GM19240 (cell line): ENCODE measurements around the gene SHROOM2.
"Not testable (repeated sequence)": the region's sequence is repeated elsewhere in the genome, so short reads cannot be mapped to it uniquely, and the experiment has no call there.

Experiments used
- DNase-seq: peaks from one replicate; pipeline ENCODE4 v3.0.0; 2011; ENCODE audit warnings: low spot score; ENCODE audit not compliant: insufficient read length

The SHROOM2 gene

GRCh38 chrX:9781941-9782340 lies 4.3 kb upstream of the SHROOM2 start:
- no peak for DNase-seq

- DNase-seq, result no peak
Measured at GRCh38 chrX:9784332-9784731, 1.9 kb upstream of the SHROOM2 start.

GRCh38 chrX:9785254-9785943 lies 830 bp upstream of the SHROOM2 start:
- DNase-seq, result no peak

- no peak for DNase-seq
Measured at GRCh38 chrX:9786798-9787635, 788 bp downstream of the SHROOM2 start.

DNA sequence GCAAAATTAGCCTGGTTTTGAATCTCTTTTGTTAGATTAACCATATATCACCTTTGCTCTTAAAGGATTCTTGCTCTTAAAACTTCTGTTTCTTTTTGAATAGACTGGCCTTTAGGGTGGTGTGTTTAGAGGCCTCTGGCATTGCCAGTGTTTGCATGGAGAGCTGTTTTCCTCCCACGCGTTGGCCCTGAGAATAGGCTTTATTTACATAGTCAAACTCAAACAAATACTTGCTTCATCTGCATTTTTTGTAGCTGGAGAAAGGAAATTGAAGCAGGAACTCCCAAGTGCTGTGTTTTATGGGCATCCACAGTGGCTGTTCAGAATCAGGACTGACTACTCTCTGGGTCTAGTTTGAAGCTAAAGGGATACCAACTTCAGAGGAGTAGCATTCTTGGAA lies 2.7 kb downstream of the SHROOM2 start:
- no peak for DNase-seq

- no peak for DNase-seq
Measured at GRCh38 chrX:9789555-9789954, 3.3 kb downstream of the SHROOM2 start.

DNA sequence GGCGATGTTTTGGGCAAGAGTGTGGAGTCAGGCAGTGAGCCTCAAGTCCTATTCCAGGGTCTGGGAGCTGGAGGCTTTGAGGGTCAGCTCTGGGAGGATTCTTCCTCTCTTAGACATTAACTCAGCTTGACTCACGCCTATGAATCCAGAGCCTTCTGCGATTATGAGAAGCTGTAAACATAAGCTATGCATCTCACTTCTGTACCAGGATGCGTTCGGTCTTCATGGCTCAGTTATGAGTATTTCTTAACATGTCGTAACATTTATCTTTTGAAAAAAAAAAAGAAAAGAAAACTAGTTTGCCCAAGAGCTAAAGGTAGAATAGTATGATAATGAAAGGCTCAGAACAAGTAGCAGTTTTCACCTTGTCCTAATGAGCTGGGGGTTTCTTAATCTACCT lies 4.6 kb downstream of the SHROOM2 start:
- DNase-seq, result no peak

GRCh38 chrX:9794495-9794894 lies 8.3 kb downstream of the SHROOM2 start:
- DNase-seq, result no peak

DNA sequence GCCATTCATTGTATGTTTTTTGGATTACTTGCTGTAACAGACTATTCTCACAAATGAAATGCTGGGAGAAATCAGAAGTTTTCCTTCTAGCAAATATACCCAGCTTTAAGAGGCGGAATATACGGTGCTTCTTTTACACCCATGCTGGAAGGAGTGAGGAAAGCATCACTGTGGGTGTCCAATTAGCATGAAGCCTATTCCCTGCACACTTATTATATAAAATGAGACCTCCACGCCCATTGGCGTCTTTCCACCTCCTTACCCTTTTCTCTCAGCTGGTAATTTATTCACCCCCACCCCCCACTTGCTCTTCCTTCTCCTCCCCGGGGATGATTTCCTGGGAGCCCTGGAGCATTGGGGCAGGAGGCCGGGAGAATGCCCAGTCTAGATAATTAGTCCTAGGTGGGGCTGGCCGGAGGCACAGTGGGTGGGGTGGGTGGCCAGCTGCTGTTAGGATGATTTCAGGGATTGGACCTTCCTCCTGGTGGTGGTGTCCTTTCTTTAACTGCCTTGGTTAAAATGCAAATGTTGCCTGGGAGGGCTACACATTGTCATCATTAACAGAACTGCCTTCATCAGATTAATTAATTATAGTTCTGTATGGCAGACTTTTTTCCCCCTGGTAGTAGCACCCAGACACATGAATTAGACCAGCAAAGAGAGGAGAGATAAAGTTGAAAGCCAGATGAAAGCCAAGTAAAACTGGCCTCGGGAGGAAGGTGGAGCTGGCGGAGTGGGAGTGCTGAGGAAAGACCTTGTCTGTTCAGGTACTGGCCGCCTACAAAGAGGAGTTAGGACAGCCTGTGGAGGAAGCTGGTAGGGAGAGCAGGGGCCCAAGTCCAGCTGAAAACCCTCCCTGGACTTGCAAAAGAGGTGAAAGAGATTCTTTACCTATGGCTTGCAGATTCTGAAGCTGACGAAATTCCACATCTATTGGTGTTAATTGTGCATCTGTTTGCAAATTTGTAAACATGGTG lies 11.4 kb downstream of the SHROOM2 start:
- no peak for DNase-seq

- no peak for DNase-seq
Measured at GRCh38 chrX:9802737-9803136, 16.5 kb downstream of the SHROOM2 start.

GRCh38 chrX:9804444-9804843 lies 18.2 kb downstream of the SHROOM2 start:
- no peak for DNase-seq

DNA sequence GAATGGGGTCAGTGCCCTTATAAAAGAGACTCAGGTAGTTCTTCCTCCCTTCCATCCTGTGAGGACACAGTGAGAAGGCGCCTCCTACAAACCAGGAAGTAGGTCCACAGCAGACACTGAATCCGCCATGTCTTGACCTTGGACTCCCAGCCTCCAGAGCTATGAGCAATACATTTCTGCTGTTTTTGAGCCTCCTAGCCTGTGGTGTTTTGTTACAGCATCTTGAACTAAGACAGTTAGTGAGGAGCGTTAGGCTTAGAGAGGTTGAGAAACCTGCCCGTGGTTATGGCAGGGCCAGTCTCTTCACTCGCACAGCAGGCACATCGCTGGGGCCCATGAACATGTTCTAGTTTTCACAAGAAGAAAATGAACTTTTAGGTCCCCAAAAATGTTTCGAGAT lies 19.7 kb downstream of the SHROOM2 start:
- DNase-seq, result no peak

- DNase-seq, result no peak
Measured at GRCh38 chrX:9807355-9808182, 21.3 kb downstream of the SHROOM2 start.

- not testable (repeated sequence) for DNase-seq
Measured at GRCh38 chrX:9809876-9810275, 23.6 kb downstream of the SHROOM2 start.

DNA sequence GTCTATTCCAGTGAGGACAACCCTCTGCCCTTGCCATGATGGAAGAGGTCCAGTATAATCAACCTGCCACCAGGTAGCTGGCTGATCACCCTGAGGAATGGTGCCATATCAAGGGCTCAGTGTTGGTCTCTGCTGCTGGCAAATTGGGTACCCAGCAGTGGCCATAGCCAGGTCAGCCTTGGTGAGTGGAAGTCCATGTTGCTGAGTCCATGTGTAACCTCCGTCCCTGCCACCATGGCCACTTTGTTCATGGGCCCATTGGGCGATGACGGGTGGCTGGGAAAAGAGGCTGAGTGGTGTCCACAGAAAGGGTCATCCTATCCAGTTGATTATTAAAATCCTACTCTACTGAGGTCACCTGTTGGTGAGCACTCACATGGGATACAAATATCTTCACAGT lies 24.9 kb downstream of the SHROOM2 start:
- not testable (repeated sequence) for DNase-seq

DNA sequence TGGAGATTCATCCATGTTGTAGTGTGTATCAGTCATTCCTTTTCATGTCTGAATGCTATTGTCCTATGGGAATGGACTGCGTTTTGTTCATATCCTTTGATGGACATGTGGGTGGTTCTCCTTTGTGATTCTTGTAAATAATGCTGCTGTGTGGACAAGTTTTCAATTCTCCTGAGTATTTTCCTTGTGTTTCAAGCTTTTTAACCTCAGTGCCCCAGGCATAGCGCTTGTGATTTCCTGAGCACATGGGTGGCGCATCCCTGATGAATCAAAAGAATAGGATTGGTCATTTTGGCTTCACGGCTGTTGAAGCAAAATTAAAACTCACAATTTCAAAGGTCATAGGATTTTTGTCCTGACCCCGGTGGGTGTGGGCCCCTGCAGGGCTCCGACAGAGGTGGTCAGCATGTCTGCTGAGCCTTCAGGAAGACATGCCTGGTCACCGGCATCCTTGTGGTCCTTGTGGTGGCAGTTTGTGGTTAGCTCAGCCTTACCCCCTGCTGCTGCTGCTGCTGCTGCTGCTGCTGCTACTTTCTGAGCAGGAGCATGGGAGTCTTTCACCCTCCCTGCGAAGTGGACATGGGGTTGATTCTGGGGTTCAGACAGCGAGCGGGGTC lies 30.0 kb downstream of the SHROOM2 start:
- no peak for DNase-seq

DNA sequence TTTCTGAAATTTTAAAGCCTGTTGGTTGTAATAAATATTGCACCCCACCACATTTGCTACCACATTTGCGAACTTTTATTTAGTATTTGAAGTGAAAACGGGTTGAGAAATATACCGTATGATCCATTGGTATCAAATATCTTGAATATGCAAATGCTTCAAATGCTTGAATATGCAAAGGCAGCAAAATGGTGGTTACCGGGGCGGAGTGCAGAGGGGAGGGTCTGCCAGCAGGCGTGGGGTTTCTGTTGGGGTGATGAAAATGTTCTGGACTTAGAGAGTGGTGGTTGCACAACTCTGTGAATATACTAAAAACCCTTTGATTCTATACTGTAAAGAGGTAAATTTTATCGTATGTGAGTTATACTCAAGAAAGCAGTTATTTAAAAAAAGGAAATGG lies 35.3 kb downstream of the SHROOM2 start:
- no peak for DNase-seq

DNA sequence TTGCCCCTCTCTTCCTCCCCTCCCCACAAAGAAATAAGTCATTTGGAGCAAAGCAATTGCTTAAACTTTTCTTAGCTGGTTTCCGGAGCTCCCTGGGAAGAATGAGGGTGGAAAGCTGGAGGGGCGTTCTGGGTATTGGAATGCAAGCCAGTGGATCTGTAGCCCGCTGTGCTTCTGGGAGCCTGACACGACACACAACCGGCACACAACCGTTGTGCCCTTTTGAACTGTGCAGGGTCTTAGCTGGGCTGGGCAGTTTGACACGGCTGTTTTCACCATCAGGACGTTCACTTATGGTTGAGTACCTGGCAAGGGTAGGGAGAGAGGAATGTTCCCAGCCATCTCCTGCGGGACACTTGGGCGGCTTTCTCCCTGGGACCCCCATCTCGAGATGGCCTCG lies 38.3 kb downstream of the SHROOM2 start:
- DNase-seq, result no peak

GRCh38 chrX:9825129-9825790 lies 39.0 kb downstream of the SHROOM2 start:
- DNase-seq, result no peak

- no peak for DNase-seq
Measured at GRCh38 chrX:9825966-9826365, 39.7 kb downstream of the SHROOM2 start.
